Measurements from ENCODE around the gene DCBLD1. TPM values are rescaled to one million over a fixed set of nuclear protein-coding genes. Genes with fewer than 3 reads are reported as not detected.

Gene DCBLD1
- polyA plus RNA-seq, 1 donor (not counting 4 experiments of a cell fraction or from before 2014, with no cell fraction given) = 21.7 TPM

- FAIRE-seq = no peak
- H3K4me1 ChIP-seq (ENCODE audit: control insufficient read depth, extremely low read depth, insufficient read depth, low read length) = peaks cover 9% of the 10 kb centered on the region
- no peak for TF ChIP-seq CTCF (optimal IDR thresholded peaks at IDR 0.05 in 1 of 3, IDR thresholded peaks at IDR 0.05 in 1 of 3, conservative IDR thresholded peaks at IDR 0.05 in 1 of 3; ENCODE audit: extremely low read depth in 1 of 3, insufficient read depth in 2 of 3, low read length in 3 of 3)
- no peak for TF ChIP-seq EZH2 (IDR thresholded peaks at IDR 0.05; ENCODE audit: low read length)
Measured at GRCh38 chr6:117469356-117469755, 13.1 kb upstream of the DCBLD1 start.

GRCh38 chr6:117469791-117470190 is 12.7 kb upstream of the DCBLD1 start:
- no peak for DNase-seq (ENCODE audit: low read depth, low spot score)
- no peak for FAIRE-seq
- Histone ChIP-seq H3K36me3 (ENCODE audit: control insufficient read depth in 2 of 2, extremely low read depth in 1 of 2, insufficient read depth in 2 of 2, low read length in 2 of 2) (no peaks in the 10 kb centered on the region), H3K4me1 (ENCODE audit: control insufficient read depth, extremely low read depth, insufficient read depth, low read length) (peaks cover 4% of the 10 kb centered on the region), H3K79me2 (ENCODE audit: control insufficient read depth, insufficient read depth, low read length) (no peaks in the 10 kb centered on the region), H4K20me1 (ENCODE audit: control insufficient read depth, extremely low read depth, insufficient read depth, low read length) (no peaks in the 10 kb centered on the region), H3K9me1 (ENCODE audit: control insufficient read depth, extremely low read depth, insufficient read depth, low read length) (no peaks in the 10 kb centered on the region), H3K4me2 (ENCODE audit: control insufficient read depth, extremely low read depth, insufficient read depth, low read depth, low read length) (no peak overlapping the region), H3K27ac (ENCODE audit: control insufficient read depth, insufficient read depth, low read length) (no peak overlapping the region), H3K27me3 (ENCODE audit: control insufficient read depth, extremely low read depth, insufficient read depth, low read length) (no peaks in the 10 kb centered on the region), H3K9me3 (ENCODE audit: control insufficient read depth, low read depth, low read length) (no peaks in the 10 kb centered on the region), H2AFZ (ENCODE audit: control insufficient read depth, low read length) (no peak overlapping the region), H3K9ac (ENCODE audit: control insufficient read depth, extremely low read depth, insufficient read depth, low read length) (no peak overlapping the region), H3K4me3 (ENCODE audit: control insufficient read depth in 2 of 3, extremely low read depth in 1 of 3, insufficient read depth in 2 of 3, low read depth in 1 of 3, low read length in 3 of 3) (no peak overlapping the region)
- TF ChIP-seq EZH2 (IDR thresholded peaks at IDR 0.05; ENCODE audit: low read length) (no peak), CTCF (optimal IDR thresholded peaks at IDR 0.05 in 1 of 3, IDR thresholded peaks at IDR 0.05 in 1 of 3, conservative IDR thresholded peaks at IDR 0.05 in 1 of 3; ENCODE audit: extremely low read depth in 1 of 3, insufficient read depth in 2 of 3, low read length in 3 of 3) (no peak)
- dilution Hi-C loops (cut with MboI; ENCODE audit: extremely low pct_ligation_motif_present, low sequenced_read_pairs) = no loop called here

More at GRCh38 chr6:117469356-117469755, 13.1 kb upstream of the DCBLD1 start:
- Histone ChIP-seq H3K4me2 (ENCODE audit: control insufficient read depth, extremely low read depth, insufficient read depth, low read depth, low read length) (no peak overlapping the region), H3K9me1 (ENCODE audit: control insufficient read depth, extremely low read depth, insufficient read depth, low read length) (no peaks in the 10 kb centered on the region), H4K20me1 (ENCODE audit: control insufficient read depth, extremely low read depth, insufficient read depth, low read length) (no peaks in the 10 kb centered on the region), H2AFZ (ENCODE audit: control insufficient read depth, low read length) (no peak overlapping the region), H3K79me2 (ENCODE audit: control insufficient read depth, insufficient read depth, low read length) (no peaks in the 10 kb centered on the region), H3K27me3 (ENCODE audit: control insufficient read depth, extremely low read depth, insufficient read depth, low read length) (no peaks in the 10 kb centered on the region), H3K36me3 (ENCODE audit: control insufficient read depth in 2 of 2, extremely low read depth in 1 of 2, insufficient read depth in 2 of 2, low read length in 2 of 2) (no peaks in the 10 kb centered on the region), H3K4me3 (ENCODE audit: control insufficient read depth in 2 of 3, extremely low read depth in 1 of 3, insufficient read depth in 2 of 3, low read depth in 1 of 3, low read length in 3 of 3) (no peak overlapping the region), H3K9ac (ENCODE audit: control insufficient read depth, extremely low read depth, insufficient read depth, low read length) (no peak overlapping the region), H3K27ac (ENCODE audit: control insufficient read depth, insufficient read depth, low read length) (no peak overlapping the region), H3K9me3 (ENCODE audit: control insufficient read depth, low read depth, low read length) (no peaks in the 10 kb centered on the region)
- dilution Hi-C loops (cut with MboI; ENCODE audit: extremely low pct_ligation_motif_present, low sequenced_read_pairs) = no loop called here
- no peak for DNase-seq (ENCODE audit: low read depth, low spot score)

Data from keratinocyte (primary cell).